Measurements from ENCODE around the gene RAB26.
"Not testable (repeated sequence)": the region's sequence is repeated elsewhere in the genome, so short reads cannot be mapped to it uniquely, and the experiment has no call there.

Gene RAB26

DNA sequence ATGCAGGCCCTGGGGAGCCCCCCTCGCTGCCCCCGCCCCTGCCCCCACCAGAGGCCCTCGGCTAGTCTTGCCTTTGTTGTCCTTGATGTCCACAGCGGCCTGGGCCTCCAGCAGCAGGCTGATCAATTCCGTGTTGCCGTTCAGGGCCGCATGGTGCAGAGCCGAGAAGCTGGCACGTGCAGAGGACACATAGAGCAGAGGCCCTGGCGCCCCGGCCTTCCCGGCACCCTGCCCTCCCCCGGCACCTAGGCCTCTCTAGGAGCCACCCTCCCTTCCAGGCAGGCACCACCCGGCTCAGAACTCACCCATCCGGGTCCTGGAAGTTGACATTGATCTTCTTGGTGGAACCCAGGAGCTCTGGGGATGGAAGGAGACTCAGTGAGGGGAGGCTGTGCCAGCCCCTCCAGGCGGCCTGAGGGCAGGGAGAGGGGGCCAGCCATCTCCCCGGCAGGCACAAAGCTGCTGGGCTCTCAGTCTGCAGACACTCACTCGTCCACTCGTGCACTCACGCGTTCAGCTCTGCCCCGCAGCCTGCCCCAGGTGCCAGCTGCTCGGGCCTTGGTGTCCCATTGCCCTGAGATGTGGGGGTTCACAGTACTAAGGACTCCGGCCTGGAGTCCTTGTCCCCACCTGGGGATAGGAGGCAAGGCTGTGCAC lies 41.7 kb downstream of the RAB26 start:
- FAIRE-seq (no peak), DNase-seq (ENCODE audit: extremely low spot score, insufficient read length, low read depth) (no peak)

DNA sequence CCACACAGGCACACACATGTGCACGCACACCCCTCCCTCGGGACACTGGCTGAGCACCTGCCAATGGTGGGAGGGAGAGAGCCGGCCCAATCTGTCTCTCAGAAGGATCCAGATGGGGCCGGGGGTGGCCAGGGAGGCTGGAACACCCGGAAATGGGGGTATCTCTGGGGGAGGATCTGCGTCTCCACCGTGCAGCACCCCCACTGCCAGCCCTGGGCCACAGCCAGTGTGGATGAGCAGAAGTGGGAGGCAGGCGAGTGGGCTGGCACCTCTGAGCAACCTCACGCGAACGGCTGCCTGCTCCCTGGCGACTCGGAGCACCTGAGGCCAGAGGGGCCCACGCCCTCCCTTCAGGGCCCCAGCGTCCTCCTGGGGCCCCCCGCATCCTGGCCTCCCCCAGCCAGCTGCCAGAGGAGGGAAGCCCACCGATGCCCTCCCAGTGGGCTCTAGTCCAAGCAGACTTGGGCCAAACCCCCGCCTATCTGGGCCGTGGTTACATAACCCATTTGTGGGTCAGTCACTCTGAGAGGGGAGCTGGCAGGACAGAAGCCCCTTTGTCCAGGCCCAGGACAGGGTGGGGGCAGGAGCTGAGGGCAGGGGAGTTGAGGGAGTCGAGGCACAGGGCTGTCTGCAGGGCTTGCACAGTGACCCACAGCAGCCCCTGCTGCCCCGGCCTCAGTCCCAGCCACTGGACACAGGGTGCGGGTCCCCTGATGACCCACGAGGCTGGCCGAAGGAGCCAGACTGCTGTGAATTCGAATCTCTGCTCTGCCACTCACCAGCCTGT lies 42.4 kb downstream of the RAB26 start:
- DNase-seq (ENCODE audit: extremely low spot score, insufficient read length, low read depth), result no peak
- no peak for FAIRE-seq

DNA sequence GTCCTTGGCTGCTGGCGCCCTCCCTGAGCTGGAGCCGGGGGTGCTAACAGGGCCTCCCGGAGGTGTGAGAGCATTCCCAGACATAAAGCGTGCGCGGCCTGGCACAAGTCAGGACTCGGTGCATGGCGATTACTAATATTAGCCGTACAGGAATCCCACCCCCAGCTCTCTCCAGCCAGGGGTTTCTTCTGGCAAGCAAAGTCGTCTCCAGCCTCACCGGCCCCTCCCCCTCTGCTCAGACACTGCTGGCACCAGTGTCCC lies 43.0 kb downstream of the RAB26 start:
- FAIRE-seq, result no peak
- DNase-seq (ENCODE audit: extremely low spot score, insufficient read length, low read depth), result no peak

DNA sequence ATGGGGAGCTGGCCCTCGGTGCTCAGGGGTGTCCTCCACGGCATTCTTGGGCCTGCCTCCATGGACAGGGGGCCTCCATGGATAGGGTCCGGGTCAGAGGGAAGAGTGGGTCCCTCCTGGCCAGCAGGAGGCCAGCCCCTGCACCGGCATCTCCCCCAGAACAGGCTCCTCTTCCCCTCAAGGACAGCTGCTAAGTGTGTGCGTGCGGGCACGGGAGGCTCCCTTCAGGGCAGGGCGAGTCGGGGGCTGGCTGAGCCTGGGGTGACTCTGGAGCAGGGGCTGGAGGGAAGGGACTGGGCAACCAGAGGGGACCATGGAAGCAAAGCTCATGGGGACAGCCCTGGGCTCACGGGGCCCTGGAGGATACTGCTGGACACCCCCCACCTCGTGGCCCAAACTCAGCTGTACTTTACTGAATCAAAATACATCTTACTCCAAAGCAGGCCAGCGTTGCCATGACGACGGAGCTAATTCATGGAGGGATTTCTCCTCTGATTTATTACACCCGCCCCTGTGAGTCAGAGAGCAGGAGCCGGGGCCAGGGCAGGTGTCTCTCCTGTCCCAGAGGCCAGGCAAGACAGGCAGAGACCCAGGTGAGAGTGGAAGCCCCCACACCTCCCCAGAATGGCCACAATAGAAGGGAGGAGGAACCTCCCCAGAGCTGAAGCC lies 45.9 kb downstream of the RAB26 start:
- FAIRE-seq, result no peak
- no peak for DNase-seq (ENCODE audit: extremely low spot score, insufficient read length, low read depth)

DNA sequence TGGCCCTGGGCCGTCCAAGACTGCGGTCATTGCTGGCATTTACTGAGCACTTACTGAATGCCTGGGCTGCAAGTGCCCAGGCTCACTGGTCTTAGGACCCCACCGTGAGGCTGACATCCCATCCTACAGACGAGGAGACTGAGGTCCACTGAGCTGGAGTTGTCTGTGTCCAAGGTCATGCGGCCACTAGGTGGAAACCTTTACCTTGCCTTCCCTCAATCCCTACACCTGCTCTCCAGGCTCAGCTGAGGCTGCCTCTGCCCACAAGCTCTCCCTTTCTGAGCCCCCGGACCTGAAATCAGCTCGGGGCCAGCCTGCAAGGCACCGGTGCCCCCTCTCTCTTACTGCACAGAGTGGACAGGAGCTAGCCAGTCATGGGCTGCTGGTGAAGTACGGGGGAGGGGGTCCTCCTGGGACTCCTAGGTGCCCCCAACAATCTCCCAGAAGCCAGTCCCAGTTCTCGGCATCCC lies 46.5 kb downstream of the RAB26 start:
- DNase-seq (ENCODE audit: extremely low spot score, insufficient read length, low read depth), result peak; percentile 39

DNA sequence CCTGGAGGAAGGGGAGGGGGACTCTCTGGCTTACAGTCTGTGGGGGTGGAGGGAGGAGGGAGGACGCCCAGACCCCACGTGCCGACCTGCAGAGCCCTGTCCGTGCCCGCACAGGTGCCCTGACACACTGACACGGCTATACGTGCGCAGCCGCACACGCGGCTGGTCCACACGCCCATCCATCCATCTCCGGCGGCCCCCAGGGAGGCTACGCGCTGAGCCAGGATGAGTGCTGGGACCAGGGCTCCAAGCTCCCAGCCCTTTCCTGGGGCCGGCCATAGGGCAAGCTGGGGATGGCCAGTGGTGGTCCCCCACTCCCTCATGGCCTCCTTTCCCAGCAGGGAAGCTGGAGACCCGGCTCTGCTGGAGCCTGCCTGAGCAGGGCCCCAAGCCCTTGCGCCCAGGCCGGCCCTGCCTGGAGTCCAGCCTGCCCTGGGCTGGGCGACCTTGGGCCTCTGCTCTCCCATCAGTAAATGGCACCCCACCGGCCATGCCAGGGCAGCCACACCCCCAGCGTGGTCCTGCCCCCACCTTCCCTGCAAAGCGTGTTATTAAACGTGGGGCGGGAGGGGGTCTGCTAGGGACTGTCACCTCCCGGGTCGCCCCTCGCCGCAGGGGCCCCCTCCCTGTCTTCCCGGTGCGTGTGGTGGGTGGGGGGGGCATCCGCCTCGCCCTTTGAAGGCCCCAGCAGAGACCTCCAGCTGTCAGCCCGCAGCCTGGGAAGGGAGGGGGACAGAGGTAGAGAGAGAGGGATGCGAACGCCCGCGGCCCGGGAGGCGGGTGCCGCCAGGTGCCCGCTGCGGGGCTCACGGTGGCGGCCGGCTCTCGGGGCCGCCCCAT lies 47.1 kb downstream of the RAB26 start:
- DNase-seq (ENCODE audit: extremely low spot score, insufficient read length, low read depth) (no peak), FAIRE-seq (no peak)

More for the DNA sequence above, 46.5 kb downstream of the RAB26 start:
- peak; percentile 77 for FAIRE-seq

DNA sequence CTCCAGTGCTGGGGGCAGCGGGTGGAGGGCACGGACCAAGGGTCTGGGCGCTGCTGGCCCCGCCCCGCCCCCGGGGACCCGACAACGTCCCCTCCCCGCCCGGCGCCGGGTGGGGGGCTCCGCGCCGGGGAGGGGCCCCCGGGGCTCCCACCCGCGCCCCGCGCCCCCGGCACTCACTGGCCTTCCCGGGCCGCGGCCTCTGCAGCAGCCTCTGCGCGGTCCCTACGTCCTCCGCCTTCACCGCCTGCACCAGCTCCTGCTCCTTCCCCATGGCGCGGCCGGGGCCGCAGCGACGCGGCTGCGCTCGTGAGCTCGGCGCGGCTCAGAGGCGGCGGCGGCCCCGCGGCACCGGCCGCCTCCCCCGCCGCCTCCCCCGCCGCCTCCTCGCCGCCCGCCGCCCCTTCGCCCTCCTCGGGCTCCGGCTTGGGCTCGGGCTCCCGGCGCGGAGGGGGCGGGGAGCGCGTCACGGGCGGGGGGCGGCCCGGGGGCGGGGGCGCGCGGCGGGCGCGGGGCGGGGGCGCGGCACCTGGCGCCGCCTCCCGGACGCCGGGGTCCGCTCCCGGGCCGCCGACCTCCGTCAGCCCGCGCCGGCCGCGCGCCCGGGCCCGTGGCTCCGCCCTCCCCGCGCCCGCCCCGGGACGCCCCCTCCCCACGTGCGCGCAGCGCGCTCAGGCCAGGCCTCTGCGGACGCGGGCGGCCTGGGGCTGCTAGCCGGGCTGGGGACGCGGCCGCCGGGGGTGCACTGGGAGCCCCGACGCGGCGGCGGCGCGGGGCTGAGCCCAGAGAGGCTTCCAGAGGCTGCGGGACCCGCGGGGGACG lies 47.9 kb downstream of the RAB26 start, which contains the start of gene CASKIN1:
Gene CASKIN1 (minus strand): TSS at position 444 of the 819 bp plus-strand sequence. CDS start 173 bp downstream, at position 271.
- FAIRE-seq, result no peak
- DNase-seq (ENCODE audit: extremely low spot score, insufficient read length, low read depth), result no peak

DNA sequence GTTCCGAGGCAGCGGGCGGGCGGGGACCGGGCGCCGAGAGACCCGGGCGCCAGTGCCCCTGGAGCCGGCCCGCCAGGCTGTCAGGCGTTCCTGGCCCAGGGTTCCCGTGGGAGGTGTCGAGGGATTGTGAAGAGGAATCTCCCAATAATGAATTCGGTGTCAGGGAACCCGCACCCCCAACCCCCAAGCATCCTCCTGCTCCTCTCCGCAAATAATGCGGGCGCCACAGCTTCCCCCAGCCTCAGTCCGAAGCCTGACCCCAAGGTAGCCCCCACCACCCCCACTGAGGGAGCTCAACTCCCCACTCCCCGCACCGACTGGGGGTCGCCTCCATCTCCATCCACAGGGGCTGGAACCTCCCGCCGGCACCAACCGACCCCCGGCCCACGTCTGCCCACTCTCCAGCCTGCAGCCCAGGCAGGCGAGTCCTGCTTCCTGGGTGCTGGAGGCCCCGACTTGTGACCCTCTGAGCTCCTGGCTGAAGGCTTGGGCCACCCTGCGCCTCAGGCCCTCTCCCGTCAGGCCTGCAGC lies 48.6 kb downstream of the RAB26 start:
- no peak for DNase-seq (ENCODE audit: extremely low spot score, insufficient read length, low read depth)
- no peak for FAIRE-seq

DNA sequence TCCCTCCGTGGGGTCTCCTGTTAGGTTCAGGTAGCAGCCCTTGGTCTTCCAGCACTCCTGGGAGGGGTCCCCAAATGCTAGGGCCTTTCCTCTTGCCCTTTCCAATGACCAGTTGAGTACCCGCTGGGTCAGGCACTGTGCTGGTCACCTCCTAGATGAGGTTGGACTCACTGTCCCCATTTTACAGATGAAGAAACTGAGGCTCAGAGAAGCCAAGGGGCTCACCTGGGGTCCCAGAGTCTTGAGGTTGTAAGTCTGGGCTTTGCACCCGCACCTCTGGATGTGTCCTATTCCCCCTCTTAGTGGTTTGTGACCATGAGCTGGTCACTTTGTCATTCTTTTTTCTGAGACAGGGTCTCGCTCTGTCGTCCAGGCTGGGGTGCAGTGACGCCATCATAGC lies 49.3 kb downstream of the RAB26 start:
- DNase-seq (ENCODE audit: extremely low spot score, insufficient read length, low read depth), result no peak
- FAIRE-seq, result no peak

DNA sequence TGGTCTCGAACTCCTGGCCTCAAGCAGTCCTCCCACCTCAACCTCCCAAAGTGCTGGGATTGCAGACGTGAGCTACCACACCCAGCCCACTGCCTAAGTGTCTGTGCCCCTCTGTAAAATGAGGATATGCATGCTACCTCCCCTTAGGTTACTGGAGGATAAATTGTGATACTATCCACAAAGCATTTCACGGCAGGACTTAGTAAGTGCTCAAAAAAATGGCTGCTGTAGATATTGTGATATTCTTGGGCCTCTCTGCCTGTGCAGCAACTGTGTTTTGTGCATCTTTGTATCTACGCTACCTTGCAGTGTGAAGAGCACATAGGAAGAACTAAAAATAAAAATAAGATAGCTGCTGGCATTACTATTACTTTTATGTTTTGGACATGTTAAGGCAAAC lies 49.9 kb downstream of the RAB26 start:
- DNase-seq (ENCODE audit: extremely low spot score, insufficient read length, low read depth), result no peak
- no peak for FAIRE-seq

DNA sequence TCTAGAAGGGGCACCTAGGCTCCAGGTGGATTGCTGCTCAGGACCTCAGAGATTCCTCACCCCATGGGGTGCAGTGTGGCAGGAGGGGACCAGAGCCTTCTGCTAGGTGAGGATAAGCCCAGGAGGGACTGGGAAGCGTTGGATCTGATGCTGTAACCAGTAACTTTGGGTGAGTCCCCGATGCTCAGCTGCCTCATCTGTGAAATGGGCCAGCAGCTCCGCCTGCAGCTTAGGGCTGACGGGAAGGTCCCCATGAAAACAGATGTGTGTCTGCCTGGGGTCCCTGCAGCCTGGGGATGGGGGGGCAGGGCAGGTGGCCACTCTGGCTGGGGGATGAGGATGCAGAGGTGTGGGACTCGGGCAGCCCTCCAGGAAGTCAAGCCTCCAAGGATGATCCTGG lies 50.7 kb downstream of the RAB26 start:
- DNase-seq (ENCODE audit: extremely low spot score, insufficient read length, low read depth), result no peak
- no peak for FAIRE-seq

DNA sequence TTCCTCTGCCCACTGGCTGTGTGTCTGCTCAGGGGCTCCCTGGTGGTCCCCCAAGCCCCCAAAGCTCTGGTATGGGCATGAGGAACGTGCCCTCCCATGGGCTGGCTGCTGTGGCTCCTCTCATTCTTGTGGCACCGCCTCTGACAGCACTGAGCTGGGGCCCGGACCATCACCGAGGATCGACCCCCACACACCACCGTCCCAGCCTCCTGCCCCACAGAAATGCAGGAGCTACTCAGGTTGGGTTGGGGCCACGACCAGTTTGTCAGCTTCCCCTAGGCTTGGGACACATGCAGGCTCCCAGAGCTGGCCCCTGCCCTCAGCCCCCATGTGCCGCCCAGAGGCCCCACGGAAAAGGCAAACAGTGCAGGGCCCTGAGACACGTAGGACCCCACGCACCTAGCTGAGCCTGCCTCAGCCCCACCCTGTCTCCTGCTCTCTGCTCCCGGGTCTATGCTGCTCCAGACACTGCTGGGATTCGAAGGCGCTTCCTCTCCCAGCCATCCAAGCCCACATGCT lies 51.3 kb downstream of the RAB26 start:
- DNase-seq (ENCODE audit: extremely low spot score, insufficient read length, low read depth) (no peak), FAIRE-seq (no peak)

DNA sequence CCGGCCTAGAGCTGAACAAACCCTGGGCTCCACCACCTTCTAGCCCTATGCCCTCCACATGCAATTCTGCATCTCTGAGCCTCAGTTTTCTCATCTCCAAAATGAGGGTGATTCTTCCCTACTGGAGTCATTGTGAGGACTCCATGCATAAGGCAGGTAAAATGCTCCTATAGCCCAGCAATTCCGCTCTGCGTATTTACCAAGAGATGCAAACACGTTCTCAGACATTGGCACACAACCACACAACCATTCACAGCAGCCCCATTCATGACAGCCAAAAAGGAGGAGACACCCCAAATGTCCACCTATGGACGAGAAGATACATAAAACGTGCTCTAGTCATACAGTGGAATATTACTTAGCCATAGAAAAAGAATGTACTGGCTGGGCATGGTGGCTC lies 51.9 kb downstream of the RAB26 start:
- no peak for FAIRE-seq

DNA sequence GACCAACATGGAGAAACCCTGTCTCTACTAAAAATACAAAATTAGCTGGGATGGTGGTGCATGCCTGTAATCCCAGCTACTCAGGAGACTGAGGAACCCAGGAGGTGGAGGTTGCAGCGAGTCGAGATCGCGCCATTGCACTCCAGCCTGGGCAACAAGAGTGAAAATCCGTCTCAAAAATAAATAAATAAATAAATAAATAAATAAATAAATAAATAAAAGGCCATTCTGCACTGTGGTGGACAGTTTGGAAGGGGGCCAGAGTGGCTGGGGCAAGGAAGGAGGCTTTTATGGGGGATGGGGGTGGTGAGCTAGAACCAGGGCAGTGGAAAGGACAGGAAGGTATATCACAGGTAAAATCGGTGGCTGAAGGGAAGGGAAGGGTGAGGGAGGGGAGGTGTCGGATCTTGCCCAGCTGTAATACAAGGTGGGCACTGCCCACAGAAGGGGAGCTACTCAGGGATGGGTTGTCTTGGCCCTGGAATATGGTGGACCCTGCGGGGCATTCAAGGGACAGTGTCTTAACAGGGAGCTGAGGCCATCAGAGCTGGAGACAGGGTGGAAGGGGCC lies 54.8 kb downstream of the RAB26 start:
- not testable (repeated sequence) for FAIRE-seq; DNase-seq (ENCODE audit: extremely low spot score, insufficient read length, low read depth)

More for the DNA sequence above, 51.9 kb downstream of the RAB26 start:
- DNase-seq (ENCODE audit: extremely low spot score, insufficient read length, low read depth), result no peak
